Esophagus squamous epithelium (tissue), 5 donors: ENCODE results near the gene CST1. TPM values are rescaled to one million over a fixed set of nuclear protein-coding genes. Genes with fewer than 3 reads are reported as not detected.
A peak's percentile ranks its signal among the peaks of the same experiment; 100 is the strongest.
"Not testable (repeated sequence)": the region's sequence is repeated elsewhere in the genome, so short reads cannot be mapped to it uniquely, and the experiment has no call there.

Source experiments
- DNase-seq: peaks from one replicate; lab custom pipeline; 2025; lab: John Stamatoyannopoulos, UW
- H3K27ac ChIP-seq, 4 donors: fragments of 200-600 bp; sonication (generic); one replicate each; pipeline ENCODE4 v1.5.1; 2016 to 2019; ENCODE audit warnings: mild to moderate bottlenecking in 1 of 4
- H3K27me3 ChIP-seq, 4 donors: fragments of 200-600 bp; sonication (generic); 1 replicate in 3 of 4; 2 replicates in 1 of 4; pipeline versions ENCODE4 v1.5.1 to v1.6.0; 2017 to 2021; ENCODE audit warnings: antibody characterized with exemption in 1 of 4
- H3K36me3 ChIP-seq, 3 donors: fragments of 200-600 bp; sonication (generic); one replicate each; pipeline ENCODE4 v1.5.1; 2016 to 2019
- H3K4me1 ChIP-seq, 3 donors: fragments of 200-600 bp; sonication (generic); one replicate each; pipeline ENCODE4 v1.5.1; 2017 to 2019
- H3K4me3 ChIP-seq, 4 donors: fragments of 200-600 bp; sonication (generic); 1 replicate in 3 of 4; 2 replicates in 1 of 4; pipeline ENCODE4 v1.5.1; 2016 to 2019; ENCODE audit warnings: mild to moderate bottlenecking in 2 of 4, moderate library complexity in 1 of 4
- H3K9me3 ChIP-seq, 3 donors: fragments of 200-600 bp; sonication (generic); one replicate each; pipeline ENCODE4 v1.5.1; 2016 to 2019
- POLR2A ChIP-seq, 4 donors: fragments of 450-650 bp; IDR thresholded peaks; one replicate each; pipeline ENCODE4 v1.6.1; 2017; ENCODE audit warnings: antibody characterized with exemption in 4 of 4, mild to moderate bottlenecking in 4 of 4, moderate library complexity in 3 of 4
- WGBS, 2 donors: methylation state at CpG; one replicate each; pipeline ENCODE4 v1.1.5; 2018; 5-methylcytosine and 5-hydroxymethylcytosine counted together
- intact Hi-C: fragments of 100-400 bp; cut with DNase I; formaldehyde crosslinking; loops from one replicate; pipeline ENCODE4 v1.15.0; 2022
- total RNA-seq, 4 donors: library from RNA; depleted of rRNA; stranded (reverse); fragments of >200 nt; gene quantifications; one replicate each; pipeline ENCODE4 v1.1.0, GENCODE V29; 2016
- TF ChIP-seq, protein P1 (sequence below), 6 experiments: fragments of 450-650 bp in 4 of 6; fragments of 200-600 bp in 2 of 6; sonication (generic) in 2 of 6; IDR thresholded peaks; one replicate each; pipeline ENCODE4 v1.5.1; 2016 to 2019; ENCODE audit warnings: antibody characterized with exemption in 6 of 6, mild to moderate bottlenecking in 4 of 6, moderate library complexity in 4 of 6
- donor health status: DM: yes; HTN: yes; CAD: no.

Gene CST1
- total RNA-seq, 4 donors from 2014 or later = not detected

DNA sequence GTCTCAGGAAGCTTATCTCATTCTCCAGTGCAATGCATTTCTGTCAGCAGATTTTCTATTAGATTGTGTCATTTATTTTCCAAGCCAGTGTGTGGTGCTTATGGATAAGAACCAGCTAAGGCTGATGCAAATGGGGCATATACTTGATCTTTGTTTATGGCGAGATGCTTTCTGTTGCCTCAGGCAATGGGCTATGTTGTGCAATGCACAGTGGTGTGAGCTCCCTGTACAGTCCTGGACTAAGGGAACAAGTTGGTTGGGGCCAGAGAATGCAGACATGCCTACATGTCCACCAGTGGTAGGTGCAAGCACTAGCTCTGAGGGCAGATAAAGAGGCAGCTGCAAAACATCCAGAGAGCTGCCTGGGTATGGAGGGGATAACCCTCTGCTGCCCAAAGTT is 16.3 kb downstream of the CST1 start:
- DNase-seq, H3K27ac ChIP-seq, H3K4me3 ChIP-seq, H3K4me1 ChIP-seq, H3K36me3 ChIP-seq, H3K27me3 ChIP-seq, intact Hi-C loops, H3K9me3 ChIP-seq: not testable (repeated sequence)
- 36% methylated on average over 1 of the region's 1 CpG; no CpG with 5 or more reads in 1 of the 2 donors for WGBS, 2 donors

DNA sequence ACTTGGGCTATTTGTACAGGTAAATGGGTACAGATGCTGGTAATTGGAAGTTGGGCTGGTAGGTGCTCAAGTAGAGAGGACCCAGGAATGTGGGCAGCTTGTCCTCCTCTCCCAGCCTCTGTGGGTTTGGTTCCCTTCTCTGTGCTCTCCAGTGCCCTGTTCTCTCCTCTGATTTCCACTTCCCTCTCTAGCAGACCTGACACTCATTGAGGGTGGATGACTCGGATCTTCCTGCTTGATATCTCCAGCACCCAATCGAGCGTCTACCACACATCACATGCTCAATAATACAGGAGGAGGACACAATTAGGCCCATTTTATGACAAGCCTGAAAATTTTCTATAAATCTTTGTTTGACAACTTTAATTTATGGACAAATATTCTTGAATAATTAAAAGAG is 23.7 kb downstream of the CST1 start:
- Histone ChIP-seq H3K36me3 (no peaks in the 10 kb centered on the region), H3K4me1 (no peaks in the 10 kb centered on the region), H3K27ac (no peak overlapping the region), H3K27me3 (no peaks in the 10 kb centered on the region), H3K4me3 (no peak overlapping the region), H3K9me3 (no peaks in the 10 kb centered on the region)
- intact Hi-C loops = no loop called here
- DNase-seq = no peak
- 73 to 77% methylated on average over 3 of the region's 3 CpGs for WGBS, 2 donors
- no peak for TF ChIP-seq POLR2A (IDR thresholded peaks at IDR 0.05)
- TF ChIP-seq, protein P1, sequence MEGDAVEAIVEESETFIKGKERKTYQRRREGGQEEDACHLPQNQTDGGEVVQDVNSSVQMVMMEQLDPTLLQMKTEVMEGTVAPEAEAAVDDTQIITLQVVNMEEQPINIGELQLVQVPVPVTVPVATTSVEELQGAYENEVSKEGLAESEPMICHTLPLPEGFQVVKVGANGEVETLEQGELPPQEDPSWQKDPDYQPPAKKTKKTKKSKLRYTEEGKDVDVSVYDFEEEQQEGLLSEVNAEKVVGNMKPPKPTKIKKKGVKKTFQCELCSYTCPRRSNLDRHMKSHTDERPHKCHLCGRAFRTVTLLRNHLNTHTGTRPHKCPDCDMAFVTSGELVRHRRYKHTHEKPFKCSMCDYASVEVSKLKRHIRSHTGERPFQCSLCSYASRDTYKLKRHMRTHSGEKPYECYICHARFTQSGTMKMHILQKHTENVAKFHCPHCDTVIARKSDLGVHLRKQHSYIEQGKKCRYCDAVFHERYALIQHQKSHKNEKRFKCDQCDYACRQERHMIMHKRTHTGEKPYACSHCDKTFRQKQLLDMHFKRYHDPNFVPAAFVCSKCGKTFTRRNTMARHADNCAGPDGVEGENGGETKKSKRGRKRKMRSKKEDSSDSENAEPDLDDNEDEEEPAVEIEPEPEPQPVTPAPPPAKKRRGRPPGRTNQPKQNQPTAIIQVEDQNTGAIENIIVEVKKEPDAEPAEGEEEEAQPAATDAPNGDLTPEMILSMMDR (IDR thresholded peaks at IDR 0.05) = no peak

DNA sequence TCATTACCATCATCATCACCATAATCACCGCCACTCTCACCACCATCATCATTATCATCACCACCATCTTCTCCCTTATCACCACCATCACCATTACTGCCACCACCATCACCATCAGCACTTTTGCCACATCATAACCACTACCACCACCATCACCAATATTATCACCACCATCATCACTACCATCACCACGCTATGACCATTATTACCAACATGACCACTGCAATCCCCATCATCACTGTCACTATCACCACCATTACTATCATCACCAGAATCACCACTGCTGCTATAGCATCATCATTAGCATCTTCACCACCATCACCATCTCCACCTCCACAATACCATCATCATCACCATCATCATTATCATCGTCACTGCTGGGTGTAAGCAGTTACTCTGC is 25.6 kb downstream of the CST1 start:
- TF ChIP-seq, protein P1 (IDR thresholded peaks at IDR 0.05) = no peak
- TF ChIP-seq POLR2A (IDR thresholded peaks at IDR 0.05) = no peak

DNA sequence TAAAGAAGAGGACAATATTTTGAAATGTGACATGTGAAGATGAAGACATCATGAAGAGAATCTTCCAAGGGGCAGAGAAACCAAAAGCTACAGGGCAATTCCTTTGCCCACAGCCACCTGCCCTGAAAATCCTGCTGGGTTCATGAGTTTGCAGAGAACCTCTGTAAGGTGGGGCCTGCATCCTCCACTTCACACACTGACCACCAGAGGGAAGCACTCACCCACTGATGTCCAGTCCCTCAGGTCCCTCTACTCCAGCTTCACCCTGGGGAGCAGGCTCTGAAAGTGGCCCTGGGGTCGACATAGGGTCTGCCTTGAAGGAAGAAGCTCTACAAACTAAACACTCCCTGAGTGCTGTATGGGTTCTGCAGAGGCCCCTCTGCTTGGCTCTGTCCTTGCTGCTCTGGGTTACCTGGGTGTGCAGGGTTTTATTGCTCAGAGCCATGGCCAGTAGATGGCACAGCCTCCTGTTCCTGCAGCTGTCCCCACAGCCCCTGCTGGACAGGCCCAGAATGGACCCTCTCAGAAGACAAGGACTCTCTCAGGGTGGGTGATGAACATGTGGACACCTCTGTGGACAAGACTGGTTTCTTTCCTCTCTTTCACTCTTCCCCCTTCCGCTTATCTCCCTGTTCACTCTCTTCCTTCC is 27.0 kb downstream of the CST1 start:
- H3K36me3 ChIP-seq, H3K9me3 ChIP-seq, H3K4me1 ChIP-seq, H3K27ac ChIP-seq, intact Hi-C loops, H3K27me3 ChIP-seq, DNase-seq, H3K4me3 ChIP-seq: not testable (repeated sequence)
- WGBS, 2 donors = 48 to 50% methylated on average over 2 of the region's 2 CpGs
- TF ChIP-seq, protein P1 (IDR thresholded peaks at IDR 0.05) = peak in 4 of 6 experiments; percentile 25 to 50 (median 47)

More for the DNA sequence above, 25.6 kb downstream of the CST1 start:
- H3K4me3 ChIP-seq = no peak overlapping the region
- DNase-seq = no peak
- intact Hi-C loops = no loop called here
- no peaks in the 10 kb centered on the region for H3K4me1 ChIP-seq
- H3K27me3 ChIP-seq = peaks cover 0 to 5% (median 0%) of the 10 kb centered on the region in 4 donors
- no peaks in the 10 kb centered on the region for H3K9me3 ChIP-seq
- no peak overlapping the region for H3K27ac ChIP-seq
- no peaks in the 10 kb centered on the region for H3K36me3 ChIP-seq
- 81 to 85% methylated on average over 3 of the region's 3 CpGs for WGBS, 2 donors

DNA sequence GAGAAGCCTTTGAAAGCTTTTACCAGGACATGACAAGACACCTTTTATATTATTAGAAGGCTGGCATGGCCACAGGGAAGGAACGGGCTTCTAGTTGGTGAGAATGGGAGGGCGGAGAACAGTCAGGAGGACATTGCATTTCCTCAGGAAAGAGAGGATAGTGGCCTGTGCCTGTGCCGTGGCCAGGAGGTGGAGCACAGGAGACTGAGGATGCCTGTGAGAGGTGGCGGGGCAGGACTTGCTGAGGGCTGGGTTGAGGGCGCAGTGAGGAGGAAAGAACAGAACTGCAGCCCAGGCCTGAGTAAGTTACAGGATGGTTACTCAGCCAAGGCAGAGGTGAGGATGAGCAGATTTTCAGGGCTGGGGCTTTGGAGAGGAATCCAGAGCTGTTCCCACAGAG is 27.9 kb downstream of the CST1 start:
- not testable (repeated sequence) for DNase-seq, H3K36me3 ChIP-seq
- WGBS, 2 donors = 70 to 75% methylated on average over 5 of the region's 5 CpGs

DNA sequence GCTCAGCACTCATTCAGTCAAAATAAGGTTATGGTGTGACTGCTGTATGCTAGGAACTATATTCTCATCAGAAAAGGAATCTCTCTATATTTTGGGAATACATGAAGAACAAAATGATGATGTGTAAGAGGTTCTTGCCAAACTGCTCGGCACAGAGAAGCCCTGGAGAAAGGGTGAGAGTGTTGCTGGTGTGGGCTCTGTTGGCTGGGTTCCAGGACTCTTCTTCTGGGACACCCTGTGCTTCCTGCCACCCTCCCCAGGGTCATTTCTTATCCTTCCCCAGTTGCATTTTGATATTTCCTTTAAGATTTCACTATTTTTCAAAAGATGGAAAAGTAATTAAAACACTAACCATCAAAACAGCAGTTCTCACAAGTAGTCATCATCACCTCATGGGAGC is 28.8 kb downstream of the CST1 start:
- TF ChIP-seq, protein P1 (IDR thresholded peaks at IDR 0.05) = no peak
- Histone ChIP-seq H3K4me1 (no peaks in the 10 kb centered on the region), H3K27ac (no peak overlapping the region), H3K4me3 (no peak overlapping the region), H3K9me3 (no peaks in the 10 kb centered on the region), H3K36me3 (no peaks in the 10 kb centered on the region), H3K27me3 (peaks cover 0 to 5% (median 0%) of the 10 kb centered on the region in 4 donors)
- WGBS, 2 donors = 21 to 38% methylated on average over 1 of the region's 1 CpG
- intact Hi-C loops = no loop called here
- no peak for DNase-seq

More for the DNA sequence above, 27.9 kb downstream of the CST1 start:
- H3K9me3 ChIP-seq, H3K27me3 ChIP-seq, intact Hi-C loops, H3K4me1 ChIP-seq, H3K4me3 ChIP-seq, H3K27ac ChIP-seq: not testable (repeated sequence)

DNA sequence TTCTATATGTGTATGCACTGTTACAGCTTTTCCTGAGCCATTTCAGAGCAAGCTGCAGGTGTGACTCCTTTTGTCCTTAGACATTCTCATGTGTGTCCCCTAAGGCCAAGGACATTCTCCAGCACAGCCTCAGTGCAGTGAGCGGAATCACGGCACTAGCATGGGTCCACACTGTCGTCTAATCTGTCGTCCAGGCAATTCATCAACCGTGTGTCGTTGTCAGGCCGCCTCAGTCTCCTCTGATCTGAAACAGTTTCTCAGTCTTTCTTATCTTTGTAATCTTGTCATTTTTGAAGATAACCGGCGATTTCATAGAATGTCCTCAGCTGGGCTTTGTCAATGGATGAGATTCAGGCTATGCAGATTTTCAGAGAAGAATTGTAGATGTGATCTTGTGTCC is 31.4 kb downstream of the CST1 start:
- H3K4me3 ChIP-seq, H3K27ac ChIP-seq, H3K4me1 ChIP-seq, H3K9me3 ChIP-seq, DNase-seq, H3K27me3 ChIP-seq, intact Hi-C loops, H3K36me3 ChIP-seq: not testable (repeated sequence)
- 62 to 72% methylated on average over 9 of the region's 9 CpGs for WGBS, 2 donors

DNA sequence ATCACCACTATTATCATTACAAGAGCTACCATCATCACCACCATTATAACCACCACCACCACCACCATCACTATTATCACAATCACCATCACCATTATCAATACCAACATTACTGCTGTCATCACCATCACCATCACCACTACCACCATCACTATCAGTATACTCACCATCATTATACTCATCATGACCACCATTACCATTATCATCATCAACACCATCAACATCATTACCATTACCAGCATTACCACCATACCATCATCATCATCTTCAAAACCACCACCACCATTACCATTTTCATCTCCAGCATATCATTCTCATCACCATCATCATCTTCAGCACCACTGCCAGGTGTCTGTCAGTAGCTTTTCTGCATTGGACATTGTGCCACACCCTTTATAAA is 39.0 kb downstream of the CST1 start:
- H3K4me3 ChIP-seq, H3K27ac ChIP-seq, H3K4me1 ChIP-seq, H3K27me3 ChIP-seq, intact Hi-C loops, H3K36me3 ChIP-seq, H3K9me3 ChIP-seq, DNase-seq: not testable (repeated sequence)
